ENCODE results near the gene CIROP.

GRCh38 chr14:23131482-23131881 is 26.7 kb upstream of the CIROP start:
- no peak for TF ChIP-seq EP300 (IDR thresholded peaks at IDR 0.05)
- TF ChIP-seq CTCF (IDR thresholded peaks at IDR 0.05): no peak
- TF ChIP-seq POLR2A (IDR thresholded peaks at IDR 0.05): no peak
- no peak for TF ChIP-seq POLR2AphosphoS5 (IDR thresholded peaks at IDR 0.05)

Data from sigmoid colon (tissue), 4 donors.